Heart left ventricle (tissue), 13 donors: ENCODE data around the gene NFKBIL1.

Experiments used
- CTCF ChIP-seq, 12 donors: fragments of 200-600 bp; sonication (generic) in 4 of 12; IDR thresholded peaks; one replicate each; pipeline versions ENCODE4 v1.5.0 to v1.8.0; 2018 to 2022; ENCODE audit warnings: antibody characterized with exemption in 12 of 12, mild to moderate bottlenecking in 5 of 12
- POLR2A ChIP-seq, 2 donors: fragments of 450-650 bp; IDR thresholded peaks; one replicate each; pipeline ENCODE4 v1.6.1; 2017; ENCODE audit warnings: antibody characterized with exemption in 2 of 2, mild to moderate bottlenecking in 2 of 2, moderate library complexity in 2 of 2
- donor health status: ischemic (EF 13 %, LVEDD 7.1; RV severe dilation, severe dysfunction).
- donor health status: DM: no; HTN: yes; CAD: no.
- donor health status: DM: no; HTN: no; CAD: no.
- donor health status: ischemic (EF 25% LVEDD 6.9; RV normal size, moderate dysfunction).
- donor health status: ischemic (EF 25% LVEDD 5.7; RV mildly dilated, moderate dysfunction).
- donor health status: ischemic (EF 35%, LVEDD 5.7; RV mildly dilated, moderate dysfunction).
- donor health status: nonischemic (EF 11% LVEDD 7.7; RV severe dilation, severe dysfunction).
- donor health status: DM: yes; HTN: yes; CAD: no.
- donor health status: PGD.
- donor health status: ischemic (EF 29% LVEDD 5.4; RV normal size, mild dysfunction).
- donor health status: nonischemic (EF 23%, LVEDD 6.1; RV moderate dilation, normal function).

- TF ChIP-seq CTCF (IDR thresholded peaks at IDR 0.05) (no peak), POLR2A (IDR thresholded peaks at IDR 0.05) (no peak)
These were observed 34.2 kb downstream of the NFKBIL1 start for GRCh38 chr6:31581434-31582229.
